K562 (cell line): ENCODE data around the gene CELF4. TPM values are rescaled to one million over a fixed set of nuclear protein-coding genes. Genes with fewer than 3 reads are reported as not detected.
A peak's percentile ranks its signal among the peaks of the same experiment; 100 is the strongest.

ENCODE experiments used
- ARID3B ChIP-seq: fragments of 250-450 bp; sonication (Bioruptor Pico); IDR thresholded peaks from 2 replicates; pipeline ENCODE4 v1.4.0; 2020; ENCODE audit warnings: borderline replicate concordance
- CBX8 ChIP-seq: fragments of 200-600 bp; sonication (generic); IDR thresholded peaks from 2 replicates; pipeline ENCODE4 v1.6.1; 2012; ENCODE audit warnings: borderline replicate concordance, mixed run types, low read depth, mild to moderate bottlenecking, moderate library complexity, mixed read lengths, low read length, control low read depth, inconsistent platforms; ENCODE audit not compliant: poor library complexity, severe bottlenecking; ENCODE audit errors: extremely low read depth
- CHD2 ChIP-seq: IDR thresholded peaks from 2 replicates; pipeline ENCODE4 v1.6.1; 2011; ENCODE audit warnings: low read depth, low read length
- DLX4 ChIP-seq: fragments of 250-450 bp; sonication (Bioruptor Pico); IDR thresholded peaks from 2 replicates; pipeline ENCODE4 v1.6.1; 2021; ENCODE audit warnings: mild to moderate bottlenecking
- EWSR1 ChIP-seq: fragments of 450-650 bp; IDR thresholded peaks from 2 replicates; pipeline ENCODE4 v1.6.1; 2018; ENCODE audit warnings: borderline replicate concordance, mild to moderate bottlenecking, low read depth, moderate library complexity; ENCODE audit not compliant: partially characterized antibody
- FOSL1 ChIP-seq: fragments of 200-800 bp; sonication (Bioruptor generic); conservative IDR thresholded peaks from 2 replicates; pipeline ENCODE4 v1.6.1; 2016; ENCODE audit warnings: missing genetic modification characterization, missing compliant biosample characterization
- HCFC1 ChIP-seq: IDR thresholded peaks from 2 replicates; pipeline ENCODE4 v1.6.1; 2012; ENCODE audit warnings: low read depth, low read length, improper control_type of control experiment
- HINFP ChIP-seq: fragments of 450-650 bp; conservative IDR thresholded peaks from 2 replicates; pipeline ENCODE4 v1.6.1; 2016; ENCODE audit warnings: missing genetic modification characterization, low read depth, mild to moderate bottlenecking, control low read depth, missing compliant biosample characterization
- HMGN3 ChIP-seq: IDR thresholded peaks from 2 replicates; pipeline ENCODE4 v1.6.1; 2011; ENCODE audit warnings: borderline replicate concordance, low read depth, mild to moderate bottlenecking, mixed read lengths, low read length; ENCODE audit not compliant: insufficient read length; ENCODE audit errors: extremely low read depth
- IRF2 ChIP-seq: sonication (generic); formaldehyde crosslinking; IDR thresholded peaks from 2 replicates; pipeline ENCODE4 v1.8.1; 2022; ENCODE audit warnings: mild to moderate bottlenecking, missing genetic modification reagents
- JUND ChIP-seq, 2 experiments: IDR thresholded peaks; 2 replicates in 1 of 2; 3 replicates in 1 of 2; pipeline ENCODE4 v1.6.1; 2011; ENCODE audit warnings: borderline replicate concordance in 2 of 2, low read depth in 2 of 2, low read length in 2 of 2, improper control_type of control experiment in 1 of 2, missing biosample characterization in 1 of 2, missing genetic modification characterization in 1 of 2, missing genetic modification reagents in 1 of 2
- MBD1 ChIP-seq: fragments of 250-450 bp; sonication (Bioruptor Pico); IDR thresholded peaks from 2 replicates; pipeline ENCODE4 v1.8.0; 2022; ENCODE audit warnings: inconsistent platforms
- MCM2 ChIP-seq: fragments of 450-650 bp; IDR thresholded peaks from 2 replicates; pipeline ENCODE4 v1.6.1; 2017; ENCODE audit warnings: low read depth, mild to moderate bottlenecking
- MCM7 ChIP-seq, 2 experiments: fragments of 450-650 bp; IDR thresholded peaks; 2 replicates each; pipeline ENCODE4 v1.6.1; 2016 to 2018
- NCOA6 ChIP-seq: fragments of 450-650 bp; IDR thresholded peaks from 2 replicates; pipeline ENCODE4 v1.6.1; 2017; ENCODE audit warnings: mild to moderate bottlenecking
- PHB2 ChIP-seq: fragments of 450-650 bp; IDR thresholded peaks from 2 replicates; pipeline ENCODE4 v1.6.1; 2017; ENCODE audit warnings: low read depth
- RNF2 ChIP-seq: sonication (generic); IDR thresholded peaks from 2 replicates; pipeline ENCODE4 v1.6.1; 2016
- SP1 ChIP-seq: sonication (generic); formaldehyde crosslinking; IDR thresholded peaks from 2 replicates; pipeline ENCODE4 v1.8.1; 2022; ENCODE audit warnings: mild to moderate bottlenecking, missing genetic modification reagents
- TAF9B ChIP-seq: fragments of 450-650 bp; IDR thresholded peaks from 2 replicates; pipeline ENCODE4 v1.6.1; 2018; ENCODE audit warnings: mild to moderate bottlenecking; ENCODE audit not compliant: partially characterized antibody
- ZNF212 ChIP-seq: fragments of 450-650 bp; formaldehyde crosslinking; IDR thresholded peaks from 2 replicates; pipeline ENCODE4 v1.4.0; 2020; ENCODE audit warnings: mild to moderate bottlenecking
- ZNF274 ChIP-seq: IDR thresholded peaks from 2 replicates; pipeline ENCODE4 v1.6.1; 2011; ENCODE audit warnings: low read depth, mild to moderate bottlenecking, low read length, moderate library complexity, borderline replicate concordance
- ZNF766 ChIP-seq: fragments of 200-800 bp; sonication (Bioruptor generic); conservative IDR thresholded peaks from 2 replicates; pipeline ENCODE4 v1.6.1; 2016; ENCODE audit warnings: missing genetic modification characterization, missing compliant biosample characterization
- ZNF780A ChIP-seq: fragments of 250-450 bp; sonication (Bioruptor Pico); IDR thresholded peaks from 2 replicates; pipeline ENCODE4 v1.5.0; 2021; ENCODE audit warnings: mild to moderate bottlenecking
- polyA plus RNA-seq, 8 experiments: library from polyadenylated mRNA; depleted of rRNA in 4 of 8; stranded (reverse) in 5 of 8; unstranded in 3 of 8; fragments of >200 nt; fragmentation: Nextera tagmentation in 2 of 8; fragmentation: Illumina TruSeq in 1 of 8; extraction: Ambion mirVana in 2 of 8; extraction: Trizol in 1 of 8; gene quantifications; 2 replicates each; pipeline versions ENCODE4 v1.2.1 to v1.2.3, GENCODE V29; 2011 to 2014; ENCODE audit warnings: inconsistent platforms in 1 of 8, missing spikeins in 1 of 8
- total RNA-seq, 7 experiments: library from RNA; depleted of rRNA in 6 of 7; stranded (reverse); fragments of >200 nt in 6 of 7; fragmentation: Illumina TruSeq in 2 of 7; extraction: Trizol in 2 of 7; gene quantifications; 2 replicates each; pipeline versions ENCODE4 v1.2.1 to v1.2.3, GENCODE V29; 2011 to 2021; ENCODE audit warnings: low replicate concordance in 1 of 7

Gene CELF4
- total and polyA plus RNA-seq, 9 of the 15 experiments (the other 6 are each of a cell fraction or from before 2014, with no cell fraction given) = 0.04 to 0.24 (median 0.07) TPM; not detected in 3

GRCh38 chr18:37299471-37300304 is 265.9 kb downstream of the CELF4 start (continued):
- no peak for TF ChIP-seq HINFP (tag)
- TF ChIP-seq EWSR1 = no peak
- no peak for TF ChIP-seq SP1 (CRISPR knock-in tag)
- TF ChIP-seq ARID3B = no peak
- TF ChIP-seq HMGN3 = peak; percentile 47
- peak; percentile 72; the same call in 1 of the 2 replicates for TF ChIP-seq ZNF766
- no peak for TF ChIP-seq ZNF212
- TF ChIP-seq HCFC1 = no peak
- no peak for TF ChIP-seq ZNF274
- no peak for TF ChIP-seq PHB2
- TF ChIP-seq ZNF780A (CRISPR knock-in tag) = no peak
- TF ChIP-seq FOSL1 (tag) = peak; percentile 92
- no peak; the same call in 1 of the 2 replicates for TF ChIP-seq RNF2
- TF ChIP-seq IRF2 (CRISPR knock-in tag) = no peak
- no peak for TF ChIP-seq MCM2
- TF ChIP-seq TAF9B = no peak
- no peak for TF ChIP-seq NCOA6
- peak; percentile 97 for TF ChIP-seq JUND (IDR thresholded peaks at IDR 0.05; ENCODE audit: borderline replicate concordance, low read depth, low read length)
- TF ChIP-seq JUND (tag; IDR thresholded peaks at IDR 0.05; ENCODE audit: borderline replicate concordance, low read depth, low read length) = peak; percentile 96; the same call in 2 of the 3 replicates
- TF ChIP-seq CHD2 = peak; percentile 55; the same call in 1 of the 2 replicates
- TF ChIP-seq MBD1 (CRISPR knock-in tag) = no peak
- TF ChIP-seq MCM7 (IDR thresholded peaks at IDR 0.05) = no peak
- no peak for TF ChIP-seq CBX8
- TF ChIP-seq DLX4 (CRISPR knock-in tag) = no peak
